ENCODE measurements around the gene BRDT. TPM values are rescaled to one million over a fixed set of nuclear protein-coding genes. Genes with fewer than 3 reads are reported as not detected.

Gene BRDT
- total and polyA plus RNA-seq, 2 of the 13 experiments (the other 11 are each of a cell fraction or from before 2014, with no cell fraction given) = not detected

- intact Hi-C loops (cut with micrococcal nuclease; ENCODE audit: unreplicated experiment) = loop anchor here (1.0 to 5.0 kb wide), 3 partner anchors 65 to 626 kb away; no protein-coding TSS in a partner anchor
- POLR2A ChIA-PET = no interaction called here
- no peaks in the 10 kb centered on the region for H3K4me1 ChIP-seq (ENCODE audit: insufficient read depth, low read length)
- no TSS peak for BruUV-seq (replicated peaks)
- no peak overlapping the region for H3K27ac ChIP-seq (ENCODE audit: extremely low read length, insufficient read depth, low read length)
- DNase-seq (ENCODE audit: low spot score) = peak; percentile 35
- WGBS (ENCODE audit: low lambda C conversion rate) = 29% methylated on average over 1 of the region's 1 CpG
- no peaks in the 10 kb centered on the region for H3K27me3 ChIP-seq (ENCODE audit: control insufficient read depth in 1 of 2, insufficient read depth in 2 of 2, low read length in 2 of 2)
- no peaks in the 10 kb centered on the region for H3K9me3 ChIP-seq (ENCODE audit: low read length)
- H3K4me2 ChIP-seq (ENCODE audit: low read depth, low read length) = no peak overlapping the region
- H3K79me2 ChIP-seq (ENCODE audit: insufficient read depth, low read length) = no peaks in the 10 kb centered on the region
- FAIRE-seq = no peak
- CTCF ChIA-PET (ENCODE audit: low intra/inter-chr PET ratio, low total read pairs) = interaction anchor here (1.5 kb wide), 1 partner anchor 294 kb away, joined by 10 read pairs; no protein-coding TSS in a partner anchor
- H4K20me1 ChIP-seq (ENCODE audit: insufficient read depth, low read length) = no peaks in the 10 kb centered on the region
- no peak overlapping the region for H3K4me3 ChIP-seq (replicated peaks in 1 of 3; ENCODE audit: insufficient read depth in 1 of 3, low read depth in 2 of 3, low read length in 3 of 3)
- in situ Hi-C loops (cut with HindIII; ENCODE audit: extremely low pct_ligation_motif_present, low pct_unique_long_range_greater_than_20kb) = loop anchor here (5.0 kb wide), 1 partner anchor 295 kb away; no protein-coding TSS in a partner anchor
- no peak overlapping the region for H3K9ac ChIP-seq (ENCODE audit: insufficient read depth, low read depth, low read length)
- no peak for ATAC-seq
- H2AFZ ChIP-seq (ENCODE audit: low read length) = no peak overlapping the region
- H3K36me3 ChIP-seq (replicated peaks in 1 of 2; ENCODE audit: control insufficient read depth in 1 of 2, insufficient read depth in 2 of 2, low read length in 2 of 2) = no peaks in the 10 kb centered on the region
- TF ChIP-seq ZNF549 (CRISPR knock-in tag; IDR thresholded peaks at IDR 0.05) (no peak), CTCF (CRISPR knock-in tag; IDR thresholded peaks at IDR 0.05) (peak; percentile 62), KLF15 (CRISPR knock-in tag; IDR thresholded peaks at IDR 0.05; ENCODE audit: borderline replicate concordance) (no peak), HOXA7 (CRISPR knock-in tag; IDR thresholded peaks at IDR 0.05) (no peak), GATA4 (IDR thresholded peaks at IDR 0.05; ENCODE audit: borderline replicate concordance, low read depth) (no peak), ZNF20 (CRISPR knock-in tag; IDR thresholded peaks at IDR 0.05) (no peak), E2F1 (CRISPR knock-in tag; IDR thresholded peaks at IDR 0.05) (no peak), TCF12 (IDR thresholded peaks at IDR 0.05) (no peak), TCF12 (CRISPR knock-in tag; IDR thresholded peaks at IDR 0.05) (no peak), ZFP91 (CRISPR knock-in tag; IDR thresholded peaks at IDR 0.05; ENCODE audit: borderline replicate concordance) (no peak), STAG1 (CRISPR knock-in tag; IDR thresholded peaks at IDR 0.05) (peak; percentile 78), MAX (IDR thresholded peaks at IDR 0.05) (no peak), RFX5 (IDR thresholded peaks at IDR 0.05; ENCODE audit: low read depth, low read length) (no peak), ATM (IDR thresholded peaks at IDR 0.05; ENCODE audit: borderline replicate concordance) (no peak), PAWR (CRISPR knock-in tag; IDR thresholded peaks at IDR 0.05; ENCODE audit: borderline replicate concordance) (no peak), MAFK (conservative IDR thresholded peaks at IDR 0.05 in 1 of 2, IDR thresholded peaks at IDR 0.05 in 1 of 2; ENCODE audit: low read length in 2 of 2) (no peak), NCOA2 (CRISPR knock-in tag; IDR thresholded peaks at IDR 0.05) (no peak), SMC3 (IDR thresholded peaks at IDR 0.05; ENCODE audit: low read length) (peak; percentile 39; the same call in 1 of the 2 replicates), SNAPC5 (CRISPR knock-in tag; IDR thresholded peaks at IDR 0.05; ENCODE audit: borderline replicate concordance) (no peak), RAD21 (CRISPR knock-in tag; IDR thresholded peaks at IDR 0.05) (peak; percentile 26; the same call in 1 of the 2 replicates), ZBTB38 (CRISPR knock-in tag; IDR thresholded peaks at IDR 0.05) (no peak), ISL2 (CRISPR knock-in tag; IDR thresholded peaks at IDR 0.05) (no peak)
Observed at GRCh38 chr1:91997607-91998195, 48.5 kb downstream of the BRDT start.

Data from HepG2 (cell line).